IPS-18a (cell line): Measurements from ENCODE around the gene TACR2.
A peak's percentile ranks its signal among the peaks of the same experiment; 100 is the strongest.

Experiments
- H3K27ac ChIP-seq: one replicate; pipeline ENCODE4 v1.5.1; 2013; ENCODE audit warnings: low read length
- H3K27me3 ChIP-seq: one replicate; pipeline ENCODE4 v1.6.1; 2013; ENCODE audit warnings: mild to moderate bottlenecking, low read length; ENCODE audit not compliant: control insufficient read depth, insufficient read depth
- H3K36me3 ChIP-seq: one replicate; pipeline ENCODE4 v1.6.1; 2013; ENCODE audit warnings: low read depth, low read length; ENCODE audit not compliant: control insufficient read depth
- H3K4me1 ChIP-seq: one replicate; pipeline ENCODE4 v1.6.1; 2013; ENCODE audit warnings: low read depth, low read length; ENCODE audit not compliant: control insufficient read depth
- H3K4me3 ChIP-seq: one replicate; pipeline ENCODE4 v1.5.1; 2013; ENCODE audit warnings: low read length
- H3K9ac ChIP-seq: one replicate; pipeline ENCODE4 v1.6.1; 2013; ENCODE audit warnings: mild to moderate bottlenecking, low read length, moderate library complexity
- H3K9me3 ChIP-seq: one replicate; pipeline ENCODE4 v1.6.1; 2013; ENCODE audit warnings: low read depth, low read length; ENCODE audit not compliant: control insufficient read depth

The TACR2 gene

GRCh38 chr10:69377191-69377590, 39.5 kb downstream of the TACR2 start:
- Histone ChIP-seq H3K4me3 (no peak overlapping the region), H3K9me3 (no peaks in the 10 kb centered on the region), H3K27me3 (no peaks in the 10 kb centered on the region), H3K4me1 (peaks cover 13% of the 10 kb centered on the region), H3K9ac (no peak overlapping the region), H3K36me3 (peaks cover 36% of the 10 kb centered on the region), H3K27ac (no peak overlapping the region)

- H3K9me3 ChIP-seq, result no peaks in the 10 kb centered on the region
- no peak overlapping the region for H3K27ac ChIP-seq
- no peaks in the 10 kb centered on the region for H3K27me3 ChIP-seq
- no peak overlapping the region for H3K4me3 ChIP-seq
- H3K9ac ChIP-seq, result no peak overlapping the region
- H3K36me3 ChIP-seq, result peaks cover 36% of the 10 kb centered on the region
- H3K4me1 ChIP-seq, result peaks cover 13% of the 10 kb centered on the region
Observed at GRCh38 chr10:69376662-69377061, 40.1 kb downstream of the TACR2 start.

GRCh38 chr10:69375307-69376151, 41.2 kb downstream of the TACR2 start:
- Histone ChIP-seq H3K27ac (no peak overlapping the region), H3K9me3 (no peaks in the 10 kb centered on the region), H3K4me1 (peaks cover 13% of the 10 kb centered on the region), H3K9ac (peak overlapping the region; percentile 24), H3K27me3 (no peaks in the 10 kb centered on the region), H3K36me3 (peaks cover 36% of the 10 kb centered on the region), H3K4me3 (no peak overlapping the region)

- H3K9ac ChIP-seq, result no peak overlapping the region
- H3K27ac ChIP-seq, result no peak overlapping the region
- peaks cover 36% of the 10 kb centered on the region for H3K36me3 ChIP-seq
- H3K9me3 ChIP-seq, result no peaks in the 10 kb centered on the region
- no peaks in the 10 kb centered on the region for H3K27me3 ChIP-seq
- peaks cover 13% of the 10 kb centered on the region for H3K4me1 ChIP-seq
- H3K4me3 ChIP-seq, result no peak overlapping the region
Observed at GRCh38 chr10:69374931-69375306, 41.8 kb downstream of the TACR2 start.

GRCh38 chr10:69374242-69374641, 42.5 kb downstream of the TACR2 start:
- no peak overlapping the region for H3K9ac ChIP-seq
- H3K36me3 ChIP-seq, result peaks cover 36% of the 10 kb centered on the region

GRCh38 chr10:69372126-69372980, 44.4 kb downstream of the TACR2 start:
- Histone ChIP-seq H3K4me3 (no peak overlapping the region), H3K9me3 (no peaks in the 10 kb centered on the region), H3K36me3 (peaks cover 33% of the 10 kb centered on the region), H3K27ac (no peak overlapping the region), H3K27me3 (no peaks in the 10 kb centered on the region), H3K4me1 (peaks cover 13% of the 10 kb centered on the region), H3K9ac (no peak overlapping the region)

More at GRCh38 chr10:69374242-69374641, 42.5 kb downstream of the TACR2 start:
- H3K4me1 ChIP-seq, result peaks cover 13% of the 10 kb centered on the region
- no peaks in the 10 kb centered on the region for H3K9me3 ChIP-seq
- no peak overlapping the region for H3K27ac ChIP-seq
- H3K27me3 ChIP-seq, result no peaks in the 10 kb centered on the region
- H3K4me3 ChIP-seq, result no peak overlapping the region

GRCh38 chr10:69367469-69367868, 49.2 kb downstream of the TACR2 start:
- no peak overlapping the region for H3K27ac ChIP-seq
- no peak overlapping the region for H3K9ac ChIP-seq
- H3K4me3 ChIP-seq, result no peak overlapping the region
- H3K4me1 ChIP-seq, result no peaks in the 10 kb centered on the region
- H3K9me3 ChIP-seq, result no peaks in the 10 kb centered on the region
- H3K36me3 ChIP-seq, result peaks cover 38% of the 10 kb centered on the region
- H3K27me3 ChIP-seq, result no peaks in the 10 kb centered on the region

GRCh38 chr10:69366738-69367137, 50.0 kb downstream of the TACR2 start:
- Histone ChIP-seq H3K36me3 (peaks cover 38% of the 10 kb centered on the region), H3K27me3 (no peaks in the 10 kb centered on the region), H3K4me1 (no peaks in the 10 kb centered on the region), H3K9me3 (no peaks in the 10 kb centered on the region), H3K27ac (no peak overlapping the region), H3K4me3 (no peak overlapping the region), H3K9ac (no peak overlapping the region)

- Histone ChIP-seq H3K27me3 (no peaks in the 10 kb centered on the region), H3K4me1 (no peaks in the 10 kb centered on the region), H3K36me3 (peaks cover 22% of the 10 kb centered on the region), H3K9me3 (no peaks in the 10 kb centered on the region), H3K4me3 (no peak overlapping the region), H3K9ac (no peak overlapping the region), H3K27ac (no peak overlapping the region)
Observed at GRCh38 chr10:69364232-69364940, 52.3 kb downstream of the TACR2 start.

GRCh38 chr10:69363666-69364065, 53.1 kb downstream of the TACR2 start:
- Histone ChIP-seq H3K27ac (no peak overlapping the region), H3K36me3 (peaks cover 15% of the 10 kb centered on the region), H3K27me3 (no peaks in the 10 kb centered on the region), H3K9ac (no peak overlapping the region), H3K4me1 (no peaks in the 10 kb centered on the region), H3K4me3 (no peak overlapping the region), H3K9me3 (no peaks in the 10 kb centered on the region)

- Histone ChIP-seq H3K27me3 (no peaks in the 10 kb centered on the region), H3K4me3 (no peak overlapping the region), H3K27ac (no peak overlapping the region), H3K9me3 (no peaks in the 10 kb centered on the region), H3K36me3 (peaks cover 11% of the 10 kb centered on the region), H3K9ac (no peak overlapping the region), H3K4me1 (no peaks in the 10 kb centered on the region)
Observed at GRCh38 chr10:69362471-69362954, 54.2 kb downstream of the TACR2 start.
